GM11168 (cell line): ENCODE results near the gene NR4A1.

ENCODE experiments used
- in situ Hi-C: fragments of 300-500 bp; cut with MboI; formaldehyde crosslinking; loops from one replicate; pipeline ENCODE4 v1.12.0; 2022; ENCODE audit warnings: low sequenced_read_pairs; ENCODE audit not compliant: unreplicated experiment

NR4A1 gene

DNA sequence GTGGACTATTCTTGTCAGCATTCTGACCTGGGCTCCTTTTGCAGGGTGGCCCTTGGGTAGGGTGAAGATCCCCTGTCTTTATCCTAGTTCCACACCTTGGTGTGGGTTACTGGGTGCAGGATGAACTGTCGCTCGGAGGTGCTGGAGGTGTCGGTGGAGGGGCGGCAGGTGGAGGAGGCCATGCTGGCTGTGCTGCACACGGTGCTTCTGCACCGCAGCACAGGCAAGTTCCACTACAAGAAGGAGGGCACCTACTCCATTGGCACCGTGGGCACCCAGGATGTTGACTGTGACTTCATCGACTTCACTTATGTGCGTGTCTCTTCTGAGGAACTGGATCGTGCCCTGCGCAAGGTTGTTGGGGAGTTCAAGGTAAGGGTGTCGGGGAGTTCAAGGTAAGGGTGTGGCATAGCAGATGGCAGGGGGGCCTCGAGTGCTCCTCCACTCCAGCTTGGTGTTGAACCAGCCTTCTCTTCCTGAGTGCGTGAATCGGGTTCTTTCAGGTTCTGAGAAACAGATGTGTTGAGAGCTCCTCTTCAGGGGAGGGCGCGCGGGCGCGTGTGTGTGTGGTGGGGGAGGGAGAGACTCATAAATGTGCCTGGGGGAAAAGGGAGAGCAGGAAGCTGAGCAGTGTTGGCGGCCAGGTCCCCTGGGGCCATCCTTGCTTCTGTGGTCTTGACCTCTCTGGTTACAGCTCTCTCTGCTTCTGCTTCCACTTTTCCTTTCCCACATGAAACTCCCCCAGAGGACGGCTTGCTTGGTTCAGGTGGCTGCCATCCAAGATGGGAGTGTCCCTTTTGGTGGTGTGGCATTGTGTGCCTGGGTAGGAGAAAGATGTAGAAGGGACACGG, 22.5 kb downstream of the NR4A1 start:
- in situ Hi-C loops: no loop called here

DNA sequence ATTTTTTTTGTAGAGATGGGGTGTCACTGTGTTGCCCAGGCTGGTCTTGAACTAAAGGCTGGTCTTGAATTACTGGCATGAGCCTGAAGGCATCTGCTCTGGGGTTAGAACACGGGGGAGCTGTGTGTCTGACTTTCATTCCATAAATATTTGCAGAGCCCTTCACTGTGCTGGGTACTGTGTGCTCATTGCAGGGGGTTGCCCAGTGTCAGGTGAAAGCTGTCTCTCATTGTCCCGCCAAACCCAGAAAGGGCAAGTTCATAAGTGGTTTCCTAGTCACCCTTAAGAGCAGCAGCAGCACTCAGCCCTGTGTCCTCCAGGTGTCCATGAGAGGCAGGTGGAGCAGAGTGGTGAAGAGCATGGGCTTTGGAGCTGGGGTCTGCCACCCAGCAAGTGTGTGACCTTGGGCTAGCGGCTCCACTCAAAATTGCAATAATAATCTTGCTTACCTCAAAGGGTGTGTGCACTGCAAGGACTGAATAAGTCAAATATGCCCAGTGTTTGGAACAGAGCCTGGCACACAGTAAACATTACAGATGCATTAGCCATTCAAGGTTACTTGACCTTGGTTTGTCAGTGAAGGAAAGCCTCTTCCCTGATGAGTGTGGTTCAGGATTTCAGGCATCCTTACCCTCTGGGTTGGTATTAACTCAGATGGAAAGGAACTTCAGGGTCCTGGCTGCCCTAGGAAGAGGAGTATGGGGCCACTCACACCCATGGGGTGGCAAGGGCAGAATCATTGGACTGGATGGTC, 23.9 kb downstream of the NR4A1 start:
- in situ Hi-C loops: no loop called here

DNA sequence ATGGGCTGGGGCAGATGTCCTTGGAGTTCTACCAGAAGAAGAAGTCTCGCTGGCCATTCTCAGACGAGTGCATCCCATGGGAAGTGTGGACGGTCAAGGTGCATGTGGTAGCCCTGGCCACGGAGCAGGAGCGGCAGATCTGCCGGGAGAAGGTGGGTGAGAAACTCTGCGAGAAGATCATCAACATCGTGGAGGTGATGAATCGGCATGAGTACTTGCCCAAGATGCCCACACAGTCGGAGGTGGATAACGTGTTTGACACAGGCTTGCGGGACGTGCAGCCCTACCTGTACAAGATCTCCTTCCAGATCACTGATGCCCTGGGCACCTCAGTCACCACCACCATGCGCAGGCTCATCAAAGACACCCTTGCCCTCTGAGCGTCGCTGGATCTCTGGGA, 25.6 kb downstream of the NR4A1 start:
- in situ Hi-C loops: no loop called here

DNA sequence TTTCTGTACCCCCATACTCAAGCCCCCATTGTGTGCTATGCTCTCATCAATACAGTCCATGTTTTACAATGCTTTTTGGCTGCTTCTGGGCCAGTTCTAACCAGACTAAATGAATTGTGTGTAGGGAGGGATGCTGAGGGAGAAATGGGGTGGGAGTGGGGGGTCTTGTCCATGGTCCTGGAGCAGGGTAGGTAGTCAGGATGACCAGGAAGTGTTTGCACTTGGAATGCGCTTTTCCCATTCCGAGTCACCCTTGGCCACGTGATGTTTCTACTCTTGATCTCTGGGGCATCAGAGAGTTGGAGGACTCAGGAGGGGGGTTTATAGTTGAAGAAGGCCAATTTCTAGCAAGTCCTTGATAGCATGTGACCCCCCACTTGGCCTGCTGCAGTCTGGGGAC, 27.0 kb downstream of the NR4A1 start:
- in situ Hi-C loops: no loop called here

DNA sequence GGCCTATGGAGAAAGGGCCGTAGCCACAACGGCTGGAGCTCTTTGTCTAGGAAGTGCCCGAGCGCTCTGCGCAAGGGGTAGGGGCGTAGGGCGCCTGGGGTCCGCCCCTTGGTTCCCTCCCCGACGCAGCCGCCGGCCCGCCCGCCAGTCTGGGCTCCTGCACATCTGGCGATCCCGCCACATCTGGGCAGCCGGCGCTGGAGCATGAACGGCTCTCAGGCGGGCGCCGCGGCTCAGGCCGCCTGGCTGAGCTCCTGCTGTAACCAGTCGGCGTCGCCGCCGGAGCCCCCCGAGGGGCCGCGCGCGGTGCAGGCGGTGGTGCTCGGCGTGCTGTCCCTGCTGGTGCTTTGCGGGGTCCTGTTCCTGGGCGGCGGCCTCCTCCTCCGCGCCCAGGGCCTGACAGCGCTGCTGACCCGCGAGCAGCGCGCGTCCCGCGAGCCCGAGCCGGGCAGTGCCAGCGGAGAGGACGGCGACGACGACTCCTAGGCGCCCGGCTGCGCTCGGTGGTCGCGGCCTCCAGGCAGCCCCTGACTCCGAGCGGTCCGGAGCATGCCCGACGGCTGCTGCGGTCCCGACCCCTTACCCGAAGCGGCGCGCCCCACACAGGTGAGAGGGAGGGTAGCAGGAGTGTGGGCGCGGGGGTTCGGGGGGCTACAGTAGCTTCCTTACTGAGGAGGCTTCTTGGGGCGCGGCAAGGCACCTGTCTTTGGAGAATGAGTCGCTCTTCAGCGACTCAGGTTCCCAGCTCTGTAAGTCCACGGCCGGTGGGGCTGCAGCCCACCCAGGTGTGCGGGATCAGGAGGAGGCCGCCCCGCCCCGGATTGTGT, 28.5 kb downstream of the NR4A1 start, which contains the start of gene SMIM41:
TSS of gene SMIM41 (plus strand) at position 129 of the 827 bp plus-strand sequence. CDS start at position 205, 76 bp downstream.
- in situ Hi-C loops: no loop called here

DNA sequence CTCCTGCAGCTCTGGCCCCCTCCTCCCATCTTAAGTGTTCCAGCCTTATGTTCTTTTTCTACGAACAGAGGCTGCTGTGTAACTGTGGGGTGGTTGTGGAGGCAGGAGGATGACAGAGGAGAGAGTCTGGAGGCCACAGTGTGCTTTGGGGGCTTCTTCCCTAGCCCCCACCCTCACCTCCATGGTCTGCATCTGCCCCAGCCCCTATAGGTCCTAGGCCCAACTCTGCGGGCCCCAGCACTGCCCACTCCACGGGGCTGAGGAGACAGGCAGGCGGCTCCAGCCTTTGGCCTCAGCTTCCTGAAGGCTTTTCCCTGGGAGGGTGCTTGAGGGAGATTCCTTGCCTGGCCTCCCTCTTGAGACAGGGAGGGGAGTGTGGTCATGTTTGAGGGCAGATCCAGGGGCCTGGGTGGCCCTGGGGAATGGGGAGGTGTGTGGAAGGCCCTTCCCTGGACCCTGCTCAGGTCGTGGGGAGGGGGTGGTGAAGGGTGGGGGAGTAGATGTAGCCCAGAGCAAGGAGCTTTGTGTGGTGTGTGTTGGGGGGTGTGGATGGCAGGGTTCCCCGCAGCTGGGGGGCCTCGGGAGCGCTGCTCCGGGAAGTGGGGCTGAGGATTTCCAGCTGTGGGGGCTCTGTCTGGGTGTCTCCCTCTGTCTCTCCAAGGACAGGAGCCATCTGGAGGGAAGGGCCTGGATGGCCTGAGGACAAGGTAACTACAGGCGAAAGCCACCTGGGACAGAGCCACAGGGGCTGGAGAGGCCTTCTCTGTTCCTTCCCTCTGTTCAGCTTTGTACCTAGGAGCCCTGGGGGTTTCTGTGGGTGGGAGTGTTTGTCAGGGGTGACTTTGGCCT, 29.4 kb downstream of the NR4A1 start:
- in situ Hi-C loops: no loop called here

DNA sequence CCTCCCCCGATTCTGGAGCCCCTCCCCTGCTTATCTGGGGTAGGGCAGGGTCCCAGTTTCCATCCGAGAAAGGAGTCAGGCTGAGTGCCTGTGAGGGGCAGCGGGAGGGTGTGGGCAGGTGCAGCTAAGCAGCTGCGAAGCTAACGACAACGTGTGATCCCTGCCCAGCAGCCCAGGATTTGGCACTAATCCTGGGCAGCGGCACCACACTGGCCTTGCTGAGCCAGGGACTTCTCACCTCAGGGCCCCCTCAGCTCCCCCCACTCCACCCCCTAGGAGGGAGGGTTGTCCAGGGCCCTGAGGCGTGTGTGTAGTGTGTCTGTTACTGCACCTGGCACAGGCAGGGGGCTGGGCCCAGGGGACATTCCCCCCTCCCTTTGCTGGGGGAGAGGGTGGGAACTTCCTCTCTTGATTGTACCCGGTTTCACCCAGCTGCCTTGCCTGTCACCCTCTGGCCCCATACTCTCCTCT, 30.1 kb downstream of the NR4A1 start:
- in situ Hi-C loops: no loop called here

DNA sequence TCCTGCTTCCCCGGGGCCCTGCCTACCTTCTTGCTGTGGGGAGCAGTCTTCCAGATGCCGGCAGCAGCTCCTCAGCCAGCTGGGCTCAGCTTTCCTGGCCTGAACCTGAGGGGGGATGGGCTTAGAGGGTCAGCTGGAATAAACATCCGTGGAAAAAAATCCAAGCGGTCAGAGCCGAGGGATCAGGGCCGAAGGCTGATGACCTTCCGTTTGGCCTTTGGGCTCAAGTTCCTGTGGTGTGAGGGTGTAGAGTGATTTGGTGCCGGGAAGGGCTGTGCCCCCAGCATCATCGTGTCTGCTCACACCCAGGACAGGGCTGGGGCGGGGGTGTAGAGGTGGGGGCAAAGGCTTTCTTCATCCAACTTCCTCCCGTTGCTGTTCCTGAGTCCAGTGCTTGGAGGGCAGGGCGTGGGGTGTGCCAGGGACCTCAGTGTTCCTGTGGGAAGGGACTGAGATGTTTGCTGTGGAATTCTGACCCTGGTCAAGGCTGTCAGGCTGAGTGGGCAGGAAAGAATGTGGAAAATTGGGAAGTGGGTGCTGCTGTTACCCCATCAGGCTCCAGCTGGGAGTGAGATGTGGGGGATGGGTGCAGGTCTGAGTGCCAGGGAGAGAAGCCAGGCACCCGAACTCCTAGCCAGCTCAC, 30.9 kb downstream of the NR4A1 start:
- in situ Hi-C loops: no loop called here

DNA sequence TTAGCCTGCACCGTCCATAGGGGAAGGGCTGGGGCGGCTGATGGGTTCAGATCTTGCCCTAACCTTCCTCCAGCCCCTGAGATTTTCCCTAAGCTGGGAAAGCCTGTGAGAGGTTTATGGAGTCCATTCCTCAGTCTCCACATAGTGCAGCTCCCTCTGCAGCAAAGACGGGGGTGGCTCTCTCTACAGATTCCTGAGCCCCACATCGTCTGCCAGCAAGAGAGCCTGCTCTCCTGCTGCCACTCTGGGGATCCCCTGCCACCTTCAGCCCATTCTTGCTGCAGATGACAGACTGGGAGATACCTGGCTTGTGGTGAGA, 31.4 kb downstream of the NR4A1 start:
- in situ Hi-C loops: no loop called here

DNA sequence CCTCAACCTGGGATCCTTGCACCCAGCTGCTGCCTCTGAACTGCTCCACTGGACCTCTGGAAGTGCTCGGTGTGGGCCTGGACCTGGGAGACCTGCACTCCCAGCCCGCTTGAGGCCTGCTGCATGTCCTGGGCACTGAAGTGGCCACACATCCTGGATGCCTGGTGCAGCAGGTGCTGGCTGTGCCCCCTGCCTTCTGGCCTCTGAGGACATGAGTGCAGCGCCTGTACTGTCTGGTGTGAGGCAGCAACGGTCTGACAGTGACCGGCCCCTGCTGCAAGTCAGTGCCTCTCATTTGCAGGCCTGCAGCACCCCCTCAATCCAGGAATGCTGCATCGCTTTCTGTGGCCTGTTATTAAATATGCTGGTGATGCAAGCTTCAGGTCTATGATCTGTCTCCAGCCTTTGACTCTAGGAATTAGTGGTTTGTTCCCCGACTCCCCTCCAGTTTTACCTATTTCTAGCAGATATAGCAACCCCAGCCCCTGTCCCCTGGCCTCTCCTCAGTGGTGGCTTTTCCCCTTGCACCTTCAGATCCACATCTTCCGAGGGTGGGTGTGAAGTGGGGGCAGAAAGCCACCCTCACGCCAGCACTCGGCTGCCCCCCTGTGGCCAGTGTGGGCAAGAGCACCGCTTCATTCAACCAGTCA, 31.9 kb downstream of the NR4A1 start:
- in situ Hi-C loops: no loop called here

DNA sequence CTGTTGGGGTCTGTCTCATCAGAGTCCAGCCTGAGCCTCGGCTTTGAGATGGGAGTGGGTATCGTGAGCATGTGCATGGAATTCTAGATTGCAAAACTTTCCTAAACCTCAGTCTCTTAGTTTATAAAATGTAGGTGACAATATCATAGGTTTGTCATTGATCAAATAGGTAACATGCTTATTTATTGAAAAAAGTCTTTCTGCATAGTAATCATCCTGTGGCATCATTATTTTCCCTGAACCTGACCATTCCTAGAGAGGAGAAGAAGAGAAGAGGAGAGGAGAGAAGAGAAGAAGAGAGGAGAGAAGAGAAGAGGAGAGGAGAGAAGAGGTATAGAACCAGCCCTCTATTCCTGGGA, 32.4 kb downstream of the NR4A1 start:
- in situ Hi-C loops: no loop called here

DNA sequence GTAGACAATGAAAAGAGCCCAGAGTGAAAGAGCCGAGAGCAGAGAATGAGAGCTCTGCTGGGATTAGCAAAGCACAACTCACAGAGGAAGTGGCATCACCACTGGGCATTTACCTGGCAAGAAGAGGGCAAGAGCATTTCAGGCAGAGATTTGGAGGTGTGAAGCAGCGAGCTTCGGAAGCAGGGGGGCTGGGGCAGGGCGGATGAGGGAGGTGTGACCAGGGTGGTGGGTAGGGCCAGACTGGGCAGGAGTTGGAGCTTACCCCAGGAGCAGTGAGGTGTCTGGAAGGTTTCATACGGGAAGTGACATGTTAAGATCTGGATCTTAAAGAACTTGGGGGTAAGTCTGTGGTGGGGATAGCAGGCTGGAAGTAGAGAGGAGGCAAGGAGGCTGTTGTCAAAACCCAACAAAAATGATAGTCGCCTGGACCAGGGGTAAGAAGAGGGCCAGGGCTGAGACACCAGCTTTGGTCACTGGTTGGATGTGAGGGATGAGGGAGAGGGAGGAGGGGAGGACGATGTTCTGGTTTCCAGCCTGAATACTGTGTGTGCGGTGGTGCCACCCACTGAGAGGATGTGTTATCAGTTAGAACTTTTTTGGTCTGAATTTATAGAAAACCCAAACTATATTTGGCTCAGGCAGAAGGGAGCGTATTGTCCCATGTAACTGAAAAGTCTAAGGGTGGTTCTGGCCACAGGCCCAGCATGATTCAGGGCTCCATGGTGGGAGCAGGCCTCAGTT, 33.4 kb downstream of the NR4A1 start:
- in situ Hi-C loops: no loop called here

DNA sequence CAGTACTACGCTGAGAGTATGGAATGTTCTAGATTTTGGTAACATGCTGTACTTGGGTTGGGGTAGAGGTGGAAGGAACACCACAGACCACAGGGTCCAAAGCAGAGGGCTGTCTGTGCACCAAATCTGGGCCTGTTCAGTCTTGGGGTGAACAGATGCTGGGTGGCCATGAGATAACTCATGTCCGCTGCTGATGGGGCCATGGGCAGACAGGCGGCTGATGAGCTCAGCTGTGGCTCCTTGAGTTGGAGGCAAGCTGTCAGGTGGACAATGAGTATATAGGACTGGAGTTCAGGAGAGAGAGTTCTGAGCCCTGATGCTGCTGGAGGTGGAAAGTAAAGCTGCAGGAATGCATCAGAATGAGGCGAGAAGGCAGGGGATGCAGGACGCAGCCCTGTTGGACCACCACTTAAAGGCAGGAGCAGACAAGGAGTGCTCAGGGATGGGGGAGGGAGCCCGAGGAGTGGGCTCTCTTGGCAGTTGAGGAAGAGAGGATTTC, 34.5 kb downstream of the NR4A1 start:
- in situ Hi-C loops: no loop called here

DNA sequence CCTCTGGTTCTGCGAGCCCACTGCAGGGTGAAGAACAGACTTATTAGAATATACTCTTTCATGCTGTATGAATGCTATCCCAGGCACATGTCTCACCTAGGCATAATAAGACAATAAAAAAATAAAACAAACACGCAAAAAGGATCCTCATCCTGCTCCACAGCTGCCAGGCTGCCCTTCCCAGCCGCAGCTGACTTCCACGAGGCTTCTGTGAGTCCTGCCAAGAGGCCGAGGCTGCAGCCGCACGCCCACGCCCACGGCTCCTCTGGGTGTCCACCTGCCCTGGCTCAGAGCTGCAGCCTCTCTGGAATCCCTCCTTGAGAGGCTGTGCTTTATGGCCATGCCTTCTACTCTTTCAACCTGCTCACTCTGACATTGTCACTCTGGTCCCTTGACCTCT, 35.1 kb downstream of the NR4A1 start:
- in situ Hi-C loops: no loop called here

DNA sequence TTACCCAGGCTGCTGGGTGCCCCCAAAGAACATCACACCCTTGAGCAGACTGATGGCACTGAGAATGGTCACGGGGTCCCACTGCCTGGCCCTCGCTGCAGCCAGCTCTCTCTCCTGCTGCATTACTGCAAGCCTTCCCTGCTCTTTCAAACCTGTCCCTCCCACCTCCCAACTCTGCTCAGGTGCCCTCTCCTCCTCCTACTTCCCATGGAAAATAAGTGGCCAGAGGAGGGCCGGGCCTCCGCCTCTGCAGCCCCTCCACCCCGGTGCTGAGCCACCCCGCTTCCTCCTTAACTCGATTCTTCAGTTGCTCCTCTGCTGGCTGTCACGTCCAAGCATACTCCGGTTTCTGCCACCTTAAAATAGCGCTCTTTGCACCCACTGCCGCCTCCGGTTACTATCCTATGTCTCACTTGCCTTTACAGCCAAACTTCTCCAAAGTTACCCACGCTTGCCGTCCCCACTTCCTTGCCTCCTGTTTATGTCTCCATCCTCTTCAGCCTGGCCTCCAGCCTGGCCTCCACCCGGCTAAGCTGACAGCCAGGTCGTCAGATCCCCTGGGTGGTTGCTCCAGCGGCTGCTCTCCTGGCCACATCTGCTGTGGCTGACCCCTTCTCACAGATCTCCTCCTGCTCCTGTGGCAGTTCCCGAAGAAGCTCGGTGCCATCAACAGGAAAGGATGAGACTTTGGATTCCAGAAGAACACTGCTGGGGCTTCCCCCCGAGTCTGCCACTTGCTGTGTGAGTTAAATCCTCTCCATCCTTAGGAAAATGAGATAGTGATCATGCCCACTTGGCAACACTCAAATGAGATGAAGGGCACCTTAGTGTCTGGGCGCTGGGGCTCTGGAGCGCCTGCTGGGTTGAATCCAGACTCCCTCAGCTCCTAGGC, 35.9 kb downstream of the NR4A1 start:
- in situ Hi-C loops: no loop called here

DNA sequence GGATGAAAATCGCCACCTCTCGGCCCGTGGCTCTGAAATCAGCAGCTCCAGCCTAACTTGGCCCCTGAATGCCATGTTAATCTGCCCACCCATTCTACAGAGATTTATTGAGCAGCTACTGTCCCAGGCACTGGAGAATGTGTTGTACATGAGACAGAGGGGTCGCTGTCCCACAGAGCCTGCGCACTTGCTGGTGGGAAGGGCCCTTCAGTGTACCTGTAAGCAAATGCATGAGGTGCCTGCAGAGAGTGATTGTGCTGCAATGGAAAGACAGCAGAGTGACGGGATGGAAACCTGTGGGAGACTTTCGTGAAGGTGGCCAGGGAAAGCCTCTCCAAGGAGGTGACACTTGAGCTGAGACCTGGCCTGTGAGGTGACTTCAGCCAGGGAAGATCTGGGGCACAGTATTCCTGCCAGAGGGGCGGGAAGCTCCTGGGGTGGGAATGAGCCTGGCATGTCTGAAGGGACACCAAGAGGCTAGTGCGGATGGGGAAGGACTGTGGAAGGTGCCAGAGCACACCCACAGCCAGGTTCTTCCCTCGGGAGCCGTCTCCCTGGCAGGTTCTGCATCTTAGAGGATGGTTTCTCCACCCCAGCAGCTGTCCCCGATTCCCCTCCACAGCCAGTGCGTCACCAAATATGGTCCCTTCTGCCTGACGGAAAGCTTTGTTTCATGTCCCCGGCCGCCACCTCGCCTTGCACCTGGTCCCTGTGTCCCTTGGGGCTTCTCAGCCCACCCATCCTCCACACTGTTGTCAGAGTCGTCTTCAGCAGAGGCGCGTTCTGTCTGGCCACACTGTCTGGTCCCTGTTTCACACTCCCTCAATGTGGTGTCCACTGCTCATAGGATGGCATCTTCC, 36.9 kb downstream of the NR4A1 start:
- in situ Hi-C loops: no loop called here
